NCI-H345 treated with DMSO at 0.1 percent for 48 hours (cell line): ENCODE results near the gene ADPRHL1.

ENCODE experiments used
- DNase-seq: peaks from one replicate; lab custom pipeline; 2025; ENCODE audit not compliant: unreplicated experiment; lab: John Stamatoyannopoulos, UW

The ADPRHL1 gene

GRCh38 chr13:113417836-113418721, 35.2 kb downstream of the ADPRHL1 start:
- DNase-seq: no peak

GRCh38 chr13:113417008-113417751, 36.1 kb downstream of the ADPRHL1 start:
- no peak for DNase-seq

GRCh38 chr13:113415825-113416224, 37.5 kb downstream of the ADPRHL1 start:
- no peak for DNase-seq

GRCh38 chr13:113415032-113415431, 38.3 kb downstream of the ADPRHL1 start:
- DNase-seq: no peak

- DNase-seq: no peak
Observed at GRCh38 chr13:113414335-113414734, 39.0 kb downstream of the ADPRHL1 start.

- no peak for DNase-seq
Observed at GRCh38 chr13:113413898-113414282, 39.4 kb downstream of the ADPRHL1 start.

GRCh38 chr13:113413178-113413897, 40.0 kb downstream of the ADPRHL1 start:
- no peak for DNase-seq

- no peak for DNase-seq
Observed at GRCh38 chr13:113412440-113412839, 40.8 kb downstream of the ADPRHL1 start.

GRCh38 chr13:113411216-113412023, 41.9 kb downstream of the ADPRHL1 start:
- no peak for DNase-seq

GRCh38 chr13:113410472-113411201, 42.7 kb downstream of the ADPRHL1 start:
- DNase-seq: no peak

- no peak for DNase-seq
Observed at GRCh38 chr13:113408562-113408961, 44.7 kb downstream of the ADPRHL1 start.

GRCh38 chr13:113407531-113408393, 45.5 kb downstream of the ADPRHL1 start:
- DNase-seq: no peak

- DNase-seq: no peak
Observed at GRCh38 chr13:113407103-113407530, 46.2 kb downstream of the ADPRHL1 start.

GRCh38 chr13:113406321-113407102, 46.8 kb downstream of the ADPRHL1 start:
- DNase-seq: no peak

GRCh38 chr13:113405481-113406300, 47.6 kb downstream of the ADPRHL1 start:
- peak; percentile 65 for DNase-seq

GRCh38 chr13:113404723-113405471, 48.4 kb downstream of the ADPRHL1 start:
- peak; percentile 65 for DNase-seq

- DNase-seq: no peak
Observed at GRCh38 chr13:113404366-113404722, 48.9 kb downstream of the ADPRHL1 start.
